Mesendoderm (in vitro differentiated cells): Measurements from ENCODE around the gene SLC22A4. TPM values are rescaled to one million over a fixed set of nuclear protein-coding genes. Genes with fewer than 3 reads are reported as not detected.

Experiments
- small RNA-seq: library from polyadenylated mRNA; stranded (forward); fragments of <200 nt; extraction: miRNeasy Mini kit (QIAGEN cat#:217004); gene quantifications from one replicate; pipeline ENCODE3, GENCODE V24; 2013; ENCODE audit not compliant: insufficient read depth

Gene SLC22A4

Small RNA genes lying within 50 kb of the gene (small RNA-seq; reads per million reads assigned to genes)
- gene MIR3936, result not detected
